Esophagus muscularis mucosa (tissue), 4 donors: ENCODE measurements around the gene DEAF1.

Source experiments
- EP300 ChIP-seq: sonication (generic); formaldehyde crosslinking; IDR thresholded peaks from one replicate; pipeline ENCODE4 v1.6.1; 2017; ENCODE audit warnings: antibody characterized with exemption
- POLR2A ChIP-seq: fragments of 450-650 bp; IDR thresholded peaks from one replicate; pipeline ENCODE4 v1.6.1; 2017; ENCODE audit warnings: antibody characterized with exemption, moderate library complexity, mild to moderate bottlenecking, low read depth
- POLR2AphosphoS5 ChIP-seq, 2 donors: sonication (generic); formaldehyde crosslinking; IDR thresholded peaks; one replicate each; pipeline ENCODE4 v1.6.1; 2017; ENCODE audit warnings: antibody characterized with exemption in 2 of 2
- TF ChIP-seq, protein P1 (sequence below), 3 experiments: fragments of 200-600 bp in 2 of 3; fragments of 450-650 bp in 1 of 3; sonication (generic) in 2 of 3; IDR thresholded peaks; one replicate each; pipeline ENCODE4 v1.5.1; 2017 to 2019; ENCODE audit warnings: antibody characterized with exemption in 3 of 3, mild to moderate bottlenecking in 2 of 3, moderate library complexity in 1 of 3

DNA sequence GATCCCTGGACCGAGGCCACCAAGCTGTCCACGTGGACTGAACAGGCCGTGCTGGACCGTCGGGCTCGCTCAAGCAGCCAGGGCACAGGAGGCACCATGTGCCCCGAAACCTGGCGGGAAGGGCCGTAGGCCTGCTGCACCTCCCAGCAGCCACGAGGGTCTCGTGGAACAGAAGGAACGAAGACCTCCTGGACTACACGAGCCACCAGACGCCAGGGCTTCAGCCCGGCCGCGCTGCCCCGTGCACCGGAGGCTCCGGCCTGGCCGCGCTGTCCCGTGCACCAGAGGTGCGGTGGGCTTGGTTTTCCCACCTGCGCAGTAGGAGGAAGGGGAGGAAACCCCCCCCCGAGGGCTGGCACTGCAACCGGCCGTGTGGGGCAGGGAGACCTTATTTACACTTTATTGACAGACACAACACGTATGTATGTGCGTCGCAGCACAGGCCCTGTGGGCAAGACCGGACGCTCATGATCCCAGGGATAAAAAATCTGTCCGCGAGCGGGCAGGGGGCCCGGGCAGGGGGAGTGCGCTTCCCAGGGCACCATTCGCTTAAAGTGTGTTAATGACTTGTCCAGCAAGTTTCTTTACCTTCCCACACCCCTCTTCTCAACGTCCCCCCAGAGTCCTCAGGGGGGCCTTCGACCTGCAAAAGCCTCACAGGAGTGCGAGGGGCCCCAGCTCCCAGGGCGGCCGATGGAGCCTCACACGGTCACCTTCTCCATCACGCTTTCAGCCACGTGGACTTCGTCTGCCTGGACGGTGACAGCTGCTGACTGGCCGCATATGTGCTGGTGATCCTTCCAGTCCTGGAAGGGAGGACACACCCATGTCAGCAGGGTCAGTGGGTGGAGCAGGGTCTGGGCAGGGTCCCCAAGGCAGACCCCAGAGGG is 50.9 kb downstream of the DEAF1 start:
- TF ChIP-seq, protein P1, sequence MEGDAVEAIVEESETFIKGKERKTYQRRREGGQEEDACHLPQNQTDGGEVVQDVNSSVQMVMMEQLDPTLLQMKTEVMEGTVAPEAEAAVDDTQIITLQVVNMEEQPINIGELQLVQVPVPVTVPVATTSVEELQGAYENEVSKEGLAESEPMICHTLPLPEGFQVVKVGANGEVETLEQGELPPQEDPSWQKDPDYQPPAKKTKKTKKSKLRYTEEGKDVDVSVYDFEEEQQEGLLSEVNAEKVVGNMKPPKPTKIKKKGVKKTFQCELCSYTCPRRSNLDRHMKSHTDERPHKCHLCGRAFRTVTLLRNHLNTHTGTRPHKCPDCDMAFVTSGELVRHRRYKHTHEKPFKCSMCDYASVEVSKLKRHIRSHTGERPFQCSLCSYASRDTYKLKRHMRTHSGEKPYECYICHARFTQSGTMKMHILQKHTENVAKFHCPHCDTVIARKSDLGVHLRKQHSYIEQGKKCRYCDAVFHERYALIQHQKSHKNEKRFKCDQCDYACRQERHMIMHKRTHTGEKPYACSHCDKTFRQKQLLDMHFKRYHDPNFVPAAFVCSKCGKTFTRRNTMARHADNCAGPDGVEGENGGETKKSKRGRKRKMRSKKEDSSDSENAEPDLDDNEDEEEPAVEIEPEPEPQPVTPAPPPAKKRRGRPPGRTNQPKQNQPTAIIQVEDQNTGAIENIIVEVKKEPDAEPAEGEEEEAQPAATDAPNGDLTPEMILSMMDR (IDR thresholded peaks at IDR 0.05), result no peak
- no peak for TF ChIP-seq EP300
- no peak for TF ChIP-seq POLR2A
- TF ChIP-seq POLR2AphosphoS5 (IDR thresholded peaks at IDR 0.05), result no peak
